Measurements from ENCODE around the gene ESRRA. TPM values are rescaled to one million over a fixed set of nuclear protein-coding genes. Genes with fewer than 3 reads are reported as not detected.

Gene ESRRA
- total RNA-seq, 6 donors from 2014 or later = 42.7 to 109 (median 80.6) TPM

- WGBS, 2 donors = 0 to 1% methylated on average over 21 to 43 of the region's 43 CpGs
- peak within 1 kb of the TSS; percentile 66 to 91 (median 74) for H3K4me3 ChIP-seq
- H3K27ac ChIP-seq = peak within 1 kb of the TSS; percentile 90 to 98 (median 94)
- no peaks in the 10 kb centered on the region for H3K9me3 ChIP-seq
- H3K36me3 ChIP-seq = peaks cover 7 to 41% (median 27%) of the 10 kb centered on the region in 4 donors
- no peaks in the 10 kb centered on the region for H3K27me3 ChIP-seq
- TF ChIP-seq EP300 (IDR thresholded peaks at IDR 0.05) (peak in 2 of 4 donors; percentile 26 to 92), POLR2AphosphoS5 (IDR thresholded peaks at IDR 0.05) (peak; percentile 90 to 98), POLR2A (IDR thresholded peaks at IDR 0.05) (peak in 3 of 4 donors; percentile 63 to 87 (median 74))
- TF ChIP-seq, protein P1, sequence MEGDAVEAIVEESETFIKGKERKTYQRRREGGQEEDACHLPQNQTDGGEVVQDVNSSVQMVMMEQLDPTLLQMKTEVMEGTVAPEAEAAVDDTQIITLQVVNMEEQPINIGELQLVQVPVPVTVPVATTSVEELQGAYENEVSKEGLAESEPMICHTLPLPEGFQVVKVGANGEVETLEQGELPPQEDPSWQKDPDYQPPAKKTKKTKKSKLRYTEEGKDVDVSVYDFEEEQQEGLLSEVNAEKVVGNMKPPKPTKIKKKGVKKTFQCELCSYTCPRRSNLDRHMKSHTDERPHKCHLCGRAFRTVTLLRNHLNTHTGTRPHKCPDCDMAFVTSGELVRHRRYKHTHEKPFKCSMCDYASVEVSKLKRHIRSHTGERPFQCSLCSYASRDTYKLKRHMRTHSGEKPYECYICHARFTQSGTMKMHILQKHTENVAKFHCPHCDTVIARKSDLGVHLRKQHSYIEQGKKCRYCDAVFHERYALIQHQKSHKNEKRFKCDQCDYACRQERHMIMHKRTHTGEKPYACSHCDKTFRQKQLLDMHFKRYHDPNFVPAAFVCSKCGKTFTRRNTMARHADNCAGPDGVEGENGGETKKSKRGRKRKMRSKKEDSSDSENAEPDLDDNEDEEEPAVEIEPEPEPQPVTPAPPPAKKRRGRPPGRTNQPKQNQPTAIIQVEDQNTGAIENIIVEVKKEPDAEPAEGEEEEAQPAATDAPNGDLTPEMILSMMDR (IDR thresholded peaks at IDR 0.05) = no peak
- H3K4me1 ChIP-seq = peaks cover 18 to 50% (median 33%) of the 10 kb centered on the region in 4 donors
- DNase-seq (peak; percentile 91 to 98), ATAC-seq (ENCODE audit: low FRiP score in 2 of 2) (peak; percentile 89 to 90)
Observed at GRCh38 chr11:64317325-64317960, 12.1 kb downstream of the ESRRA start, which contains the start of gene TRMT112. Gene TRMT112, minus strand, starts transcription at chr11:64317559. Its CDS starts 33 bp downstream, at chr11:64317526.

- peaks cover 23 to 57% (median 41%) of the 10 kb centered on the region in 4 donors for H3K4me1 ChIP-seq
- no peaks in the 10 kb centered on the region for H3K27me3 ChIP-seq
- peak within 1 kb of the TSS; percentile 66 to 91 (median 74) for H3K4me3 ChIP-seq
- 0 to 1% methylated on average over 23 to 56 of the region's 61 CpGs for WGBS, 2 donors
- ATAC-seq (ENCODE audit: low FRiP score in 2 of 2) (peak; percentile 95 to 96), DNase-seq (peak; percentile 98)
- TF ChIP-seq POLR2AphosphoS5 (IDR thresholded peaks at IDR 0.05) = peak; percentile 66 to 90
- peak in 3 of 4 donors; percentile 73 to 94 (median 89) for TF ChIP-seq POLR2A (IDR thresholded peaks at IDR 0.05)
- TF ChIP-seq EP300 (IDR thresholded peaks at IDR 0.05) = peak in 1 of 4 donors; percentile 4
- TF ChIP-seq, protein P1 (IDR thresholded peaks at IDR 0.05) = peak in 5 of 6 experiments; percentile 51 to 90 (median 58)
- peaks cover 7 to 41% (median 33%) of the 10 kb centered on the region in 4 donors for H3K36me3 ChIP-seq
- H3K27ac ChIP-seq = peak within 1 kb of the TSS; percentile 90 to 98 (median 94)
- no peaks in the 10 kb centered on the region for H3K9me3 ChIP-seq
Observed at GRCh38 chr11:64317961-64318765, 12.8 kb downstream of the ESRRA start, which contains the start of gene PRDX5. Gene PRDX5, plus strand, starts transcription at chr11:64318121. Its CDS starts 95 bp downstream, at chr11:64318216.

DNA sequence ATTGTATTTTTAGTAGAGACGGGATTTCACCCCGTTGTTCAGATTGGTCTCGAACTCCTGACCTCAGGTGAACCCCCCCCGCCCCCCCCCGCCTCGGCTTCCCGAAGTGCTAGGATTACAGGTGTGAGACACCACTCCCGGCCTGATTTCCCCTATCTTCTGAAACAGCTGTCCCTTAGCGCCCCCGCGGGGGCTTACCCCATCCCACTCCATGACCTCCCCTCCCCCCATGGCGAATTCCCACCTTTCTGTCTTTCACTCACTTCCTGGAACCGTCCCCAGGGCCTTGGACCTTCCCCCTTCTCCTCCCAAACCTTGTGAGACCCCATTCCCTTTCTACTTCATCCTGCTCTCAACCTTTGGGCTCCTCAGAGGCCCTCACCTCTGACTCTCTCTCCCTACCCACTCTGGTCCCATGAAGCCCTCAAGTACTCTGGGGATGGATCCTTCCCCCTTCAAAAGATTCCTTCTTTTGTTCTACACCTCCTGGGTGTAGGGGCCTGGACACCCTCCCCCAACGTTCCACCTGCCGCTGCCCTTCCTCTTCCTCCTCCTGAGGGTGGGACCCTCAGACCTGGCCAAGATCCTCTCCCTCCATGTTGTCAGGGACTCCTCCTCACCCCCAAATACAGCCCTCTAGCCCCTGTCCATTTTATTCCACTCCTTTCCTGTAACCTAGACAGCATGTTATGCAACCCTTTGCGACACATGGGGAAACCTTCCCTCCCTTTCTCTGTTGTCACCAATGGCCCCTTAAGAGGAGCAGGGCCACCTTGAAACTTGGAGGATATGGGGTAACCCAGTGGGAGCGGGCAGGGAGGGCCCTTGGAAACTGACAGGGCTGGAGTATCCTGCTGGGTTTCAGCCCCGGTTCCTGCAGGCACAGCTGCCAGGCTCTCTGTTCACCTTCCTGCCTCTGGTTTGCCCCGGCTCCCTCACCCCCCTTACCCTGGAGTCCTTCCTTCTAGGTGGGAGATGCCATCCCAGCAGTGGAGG lies 13.7 kb downstream of the ESRRA start:
- peak overlapping the region; percentile 90 to 98 (median 94) for H3K27ac ChIP-seq
- ATAC-seq (ENCODE audit: low FRiP score in 2 of 2) (no peak), DNase-seq (peak in 1 of 2 donors; percentile 70)
- WGBS, 2 donors = 11 to 18% methylated on average over 13 to 14 of the region's 19 CpGs
- H3K4me1 ChIP-seq = peaks cover 23 to 60% (median 42%) of the 10 kb centered on the region in 4 donors
- H3K9me3 ChIP-seq = no peaks in the 10 kb centered on the region
- H3K36me3 ChIP-seq = peaks cover 7 to 37% (median 30%) of the 10 kb centered on the region in 4 donors
- TF ChIP-seq POLR2AphosphoS5 (IDR thresholded peaks at IDR 0.05) (peak; percentile 12 to 39), EP300 (IDR thresholded peaks at IDR 0.05) (peak in 1 of 4 donors; percentile 20), POLR2A (IDR thresholded peaks at IDR 0.05) (peak in 1 of 4 donors; percentile 37)
- TF ChIP-seq, protein P1 (IDR thresholded peaks at IDR 0.05) = no peak
- peak overlapping the region; percentile 24 to 91 (median 69) for H3K4me3 ChIP-seq
- no peaks in the 10 kb centered on the region for H3K27me3 ChIP-seq

DNA sequence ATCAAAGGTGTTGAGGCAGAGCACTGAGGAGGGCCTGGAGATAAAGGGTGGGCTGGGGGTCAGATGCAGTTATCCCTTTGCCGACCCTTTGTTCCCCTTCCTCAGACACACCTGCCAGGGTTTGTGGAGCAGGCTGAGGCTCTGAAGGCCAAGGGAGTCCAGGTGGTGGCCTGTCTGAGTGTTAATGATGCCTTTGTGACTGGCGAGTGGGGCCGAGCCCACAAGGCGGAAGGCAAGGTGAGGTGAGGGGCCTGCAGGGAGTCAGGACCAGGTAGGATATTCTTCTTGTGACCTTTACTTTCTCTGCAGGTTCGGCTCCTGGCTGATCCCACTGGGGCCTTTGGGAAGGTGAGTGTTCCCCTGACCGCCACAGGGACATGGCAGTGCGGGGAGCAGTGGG lies 15.2 kb downstream of the ESRRA start:
- no peak for DNase-seq
- no peaks in the 10 kb centered on the region for H3K27me3 ChIP-seq
- 94 to 96% methylated on average over 7 of the region's 7 CpGs for WGBS, 2 donors

More for the DNA sequence above, 15.2 kb downstream of the ESRRA start:
- TF ChIP-seq POLR2AphosphoS5 (IDR thresholded peaks at IDR 0.05) = no peak
- TF ChIP-seq POLR2A (IDR thresholded peaks at IDR 0.05) = no peak
- TF ChIP-seq, protein P1 (IDR thresholded peaks at IDR 0.05) = no peak
- no peak for TF ChIP-seq EP300 (IDR thresholded peaks at IDR 0.05)
- Histone ChIP-seq H3K4me3 (no peak overlapping the region), H3K9me3 (no peaks in the 10 kb centered on the region), H3K4me1 (peaks cover 23 to 60% (median 42%) of the 10 kb centered on the region in 4 donors), H3K36me3 (peaks cover 0 to 22% (median 15%) of the 10 kb centered on the region in 4 donors), H3K27ac (peak overlapping the region; percentile 90 to 98 (median 94))
- ATAC-seq (ENCODE audit: low FRiP score in 2 of 2) = no peak
